ENCODE data around the gene EIF4ENIF1.

DNA sequence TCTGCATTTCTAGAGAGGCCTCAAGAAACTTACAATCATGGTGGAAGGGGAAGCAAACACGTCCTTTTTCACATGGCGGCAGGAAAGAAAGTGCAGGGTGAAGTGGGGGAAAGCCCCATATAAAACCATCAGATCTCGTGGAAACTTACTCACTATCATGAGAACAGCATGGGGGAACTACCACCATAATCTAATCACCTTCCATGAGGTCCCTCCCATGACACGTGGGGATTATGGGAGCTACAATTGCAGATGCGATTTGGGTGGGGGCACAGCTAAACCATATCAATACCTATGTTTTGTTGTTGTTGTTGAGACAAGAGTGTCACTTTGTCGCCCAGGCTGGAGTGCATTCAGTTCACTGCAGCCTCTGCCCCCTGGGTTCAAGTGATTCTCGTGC lies 36.6 kb upstream of the EIF4ENIF1 start:
- TF ChIP-seq CTCF (IDR thresholded peaks at IDR 0.05): no peak
- no peak for TF ChIP-seq POLR2A (IDR thresholded peaks at IDR 0.05)
